Mesodermal cell (in vitro differentiated cells): ENCODE measurements around the gene IFI27L1.
A peak's percentile ranks its signal among the peaks of the same experiment; 100 is the strongest.
"Not testable (repeated sequence)": the region's sequence is repeated elsewhere in the genome, so short reads cannot be mapped to it uniquely, and the experiment has no call there.

ENCODE experiments used
- H3K27ac ChIP-seq: 2 replicates; pipeline ENCODE4 v1.7.0; 2013; ENCODE audit warnings: mild to moderate bottlenecking, low read depth, low read length, moderate library complexity; ENCODE audit not compliant: severe bottlenecking
- H3K36me3 ChIP-seq: 2 replicates; pipeline ENCODE4 v1.7.1; 2013; ENCODE audit warnings: mild to moderate bottlenecking, low read length, moderate library complexity; ENCODE audit not compliant: control insufficient read depth, insufficient read depth
- H3K4me1 ChIP-seq: one replicate; pipeline ENCODE4 v1.7.1; 2013; ENCODE audit warnings: mild to moderate bottlenecking, low read length; ENCODE audit not compliant: insufficient read depth, control insufficient read depth, poor library complexity, severe bottlenecking
- H3K4me3 ChIP-seq: 2 replicates; pipeline ENCODE4 v1.7.0; 2013; ENCODE audit warnings: low read length, control low read depth, mild to moderate bottlenecking; ENCODE audit not compliant: insufficient read depth, poor library complexity, severe bottlenecking; ENCODE audit errors: extremely low read depth
- H3K9me3 ChIP-seq: 2 replicates; pipeline ENCODE4 v1.7.1; 2013; ENCODE audit warnings: mild to moderate bottlenecking, low read length, moderate library complexity; ENCODE audit not compliant: control insufficient read depth
- WGBS, 2 experiments: methylation state at CpG; one replicate each; pipeline ENCODE4 v1.1.5; 2013; ENCODE audit warnings: missing lambda C conversion rate in 2 of 2; ENCODE audit not compliant: insufficient coverage in 2 of 2; 5-methylcytosine and 5-hydroxymethylcytosine counted together

The IFI27L1 gene

GRCh38 chr14:94059998-94060397, 21.1 kb upstream of the IFI27L1 start:
- Histone ChIP-seq H3K9me3 (no peaks in the 10 kb centered on the region), H3K4me1 (peaks cover 3% of the 10 kb centered on the region), H3K36me3 (peaks cover 82% of the 10 kb centered on the region), H3K4me3 (no peak overlapping the region), H3K27ac (no peak overlapping the region)
- 92 to 98% methylated on average over 5 of the region's 5 CpGs for WGBS, 2 experiments

- WGBS, 2 experiments: 60 to 80% methylated on average over 5 to 6 of the region's 9 CpGs
Measured at GRCh38 chr14:94062344-94062940, 18.7 kb upstream of the IFI27L1 start.

GRCh38 chr14:94066089-94066676, 14.9 kb upstream of the IFI27L1 start:
- WGBS, 2 experiments: 80% methylated on average over 3 of the region's 8 CpGs; no CpG with 5 or more reads in 1 of the 2 experiments
- H3K36me3 ChIP-seq: peaks cover 21% of the 10 kb centered on the region

More at GRCh38 chr14:94062344-94062940, 18.7 kb upstream of the IFI27L1 start:
- H3K9me3 ChIP-seq: no peaks in the 10 kb centered on the region
- no peak overlapping the region for H3K4me3 ChIP-seq
- peaks cover 14% of the 10 kb centered on the region for H3K4me1 ChIP-seq
- H3K27ac ChIP-seq: no peak overlapping the region
- H3K36me3 ChIP-seq: peaks cover 58% of the 10 kb centered on the region

GRCh38 chr14:94072076-94072475, 9.0 kb upstream of the IFI27L1 start:
- 100% methylated on average over 1 of the region's 3 CpGs for WGBS, 2 experiments
- H3K4me3 ChIP-seq, H3K4me1 ChIP-seq, H3K27ac ChIP-seq: not testable (repeated sequence)
- peaks cover 31% of the 10 kb centered on the region for H3K9me3 ChIP-seq
- H3K36me3 ChIP-seq: peaks cover 47% of the 10 kb centered on the region

More at GRCh38 chr14:94066089-94066676, 14.9 kb upstream of the IFI27L1 start:
- Histone ChIP-seq H3K27ac (no peak overlapping the region), H3K4me3 (no peak overlapping the region), H3K9me3 (peaks cover 8% of the 10 kb centered on the region), H3K4me1 (peaks cover 14% of the 10 kb centered on the region)

DNA sequence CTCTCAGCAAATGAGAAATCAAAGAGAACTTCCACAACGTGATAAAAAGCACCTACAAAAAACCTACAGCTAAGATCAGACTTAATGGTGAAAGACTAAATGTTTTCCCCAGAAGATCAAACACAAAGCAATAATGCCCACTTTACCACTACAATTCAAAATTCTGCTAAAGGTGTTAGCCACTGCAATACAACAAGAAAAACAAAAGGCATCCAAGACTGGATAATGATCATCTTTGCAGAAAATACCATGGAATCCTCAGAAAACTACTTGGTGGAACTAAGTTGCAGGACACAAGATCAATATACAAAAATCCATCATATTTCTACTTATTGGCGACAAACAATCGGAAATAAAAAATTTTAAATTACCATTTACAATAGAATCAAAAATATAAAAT, 6.6 kb upstream of the IFI27L1 start:
- H3K4me3 ChIP-seq: no peak overlapping the region
- WGBS, 2 experiments: 88% methylated on average over 1 of the region's 3 CpGs; no CpG with 5 or more reads in 1 of the 2 experiments
- H3K9me3 ChIP-seq: peaks cover 31% of the 10 kb centered on the region
- no peaks in the 10 kb centered on the region for H3K4me1 ChIP-seq
- no peak overlapping the region for H3K27ac ChIP-seq
- peaks cover 71% of the 10 kb centered on the region for H3K36me3 ChIP-seq

- Histone ChIP-seq H3K9me3 (peaks cover 26% of the 10 kb centered on the region), H3K4me3 (no peak overlapping the region), H3K4me1 (no peaks in the 10 kb centered on the region), H3K36me3 (peaks cover 75% of the 10 kb centered on the region), H3K27ac (no peak overlapping the region)
- 100% methylated on average over 1 of the region's 2 CpGs; no CpG with 5 or more reads in 1 of the 2 experiments for WGBS, 2 experiments
Measured at GRCh38 chr14:94075008-94075407, 6.1 kb upstream of the IFI27L1 start.

DNA sequence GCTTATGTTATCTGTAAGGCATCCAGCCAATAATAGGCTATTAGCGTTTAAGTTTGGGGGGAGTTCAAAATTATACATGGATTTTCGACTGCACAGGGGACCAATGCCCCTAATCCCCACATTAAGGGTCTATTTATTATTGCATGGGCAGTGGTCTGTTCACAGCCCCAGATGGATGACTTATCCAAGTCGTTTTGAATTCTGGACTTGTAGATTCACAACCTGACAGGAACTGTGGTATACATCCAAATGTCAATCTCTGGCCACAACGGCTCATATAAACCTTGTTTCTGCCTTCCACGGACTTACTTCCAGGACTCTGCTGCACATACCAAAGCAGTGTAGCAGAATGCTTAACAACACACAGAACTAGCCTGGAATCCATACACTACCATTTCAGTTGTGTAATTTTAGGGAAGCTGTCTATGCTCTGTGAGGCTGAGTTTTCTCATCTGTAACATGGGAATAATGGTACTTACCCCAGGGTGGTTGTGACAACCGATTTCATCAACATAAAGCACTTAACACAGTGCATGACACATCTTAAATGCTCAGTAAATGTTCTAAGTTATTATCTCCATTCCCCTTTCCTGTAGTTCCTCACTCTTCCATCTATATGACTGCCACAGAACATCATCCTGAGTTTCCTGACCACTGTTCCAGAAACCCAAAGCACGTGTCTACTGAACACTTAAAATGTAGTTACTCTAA, 3.8 kb upstream of the IFI27L1 start:
- Histone ChIP-seq H3K27ac (no peak overlapping the region), H3K4me1 (peaks cover 4% of the 10 kb centered on the region), H3K4me3 (no peak overlapping the region), H3K36me3 (peaks cover 69% of the 10 kb centered on the region), H3K9me3 (peaks cover 22% of the 10 kb centered on the region)
- 95 to 96% methylated on average over 5 to 6 of the region's 7 CpGs for WGBS, 2 experiments

DNA sequence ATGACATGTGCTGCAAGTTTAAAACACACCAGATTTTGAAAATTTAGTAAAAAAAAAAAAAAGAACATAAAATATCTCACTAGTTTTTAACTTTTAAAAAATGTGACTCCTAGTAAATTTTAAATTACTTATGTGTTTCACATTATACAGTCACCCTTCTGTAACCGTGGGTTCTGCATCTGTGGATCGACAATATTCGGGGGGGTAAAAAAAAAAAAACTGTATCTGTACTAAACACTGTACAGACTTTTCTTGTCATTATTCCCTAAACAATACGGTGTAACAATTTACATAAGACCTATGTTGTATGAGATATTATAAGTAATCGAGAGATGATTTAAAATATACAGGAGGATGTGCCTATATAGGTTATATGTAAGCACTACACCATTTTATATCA, 3.3 kb upstream of the IFI27L1 start:
- Histone ChIP-seq H3K9me3 (peaks cover 19% of the 10 kb centered on the region), H3K4me1 (peaks cover 4% of the 10 kb centered on the region), H3K4me3 (no peak overlapping the region), H3K27ac (no peak overlapping the region), H3K36me3 (peaks cover 68% of the 10 kb centered on the region)
- WGBS, 2 experiments: no CpG with 5 or more reads among the region's 5 CpGs

DNA sequence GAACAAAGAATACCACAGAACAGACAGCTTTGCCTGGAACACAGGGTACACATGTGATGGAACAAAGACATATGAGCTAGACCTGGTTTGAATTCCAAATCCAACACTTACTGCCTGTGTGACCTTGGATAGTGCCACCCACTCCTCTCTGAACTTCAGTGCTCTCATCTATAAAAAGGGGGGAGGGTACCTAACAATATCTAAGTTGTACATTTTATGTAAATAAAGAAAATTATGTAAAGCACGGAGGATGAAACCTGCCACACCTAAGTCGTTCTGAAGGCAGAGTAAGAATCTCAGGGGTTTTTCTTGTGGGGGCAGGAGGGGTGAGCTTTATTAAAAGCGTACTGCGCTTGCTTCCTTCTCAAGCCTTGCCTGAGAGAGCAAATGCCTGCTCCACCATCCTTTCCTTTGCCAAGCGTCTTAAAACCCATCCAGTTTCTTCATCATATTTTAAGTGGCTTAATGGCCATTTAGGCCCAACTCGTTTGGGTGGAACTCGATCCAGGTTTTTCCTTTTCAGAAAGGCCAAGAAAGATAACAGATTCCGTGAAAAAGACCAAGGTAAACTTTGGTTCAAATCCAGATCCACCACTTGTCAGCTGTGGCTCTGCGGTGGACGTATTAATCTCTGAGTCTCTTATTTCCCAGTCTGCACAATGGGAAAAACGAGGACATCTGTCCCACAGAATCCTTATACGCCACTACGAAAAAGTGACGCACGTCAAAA, 1.1 kb upstream of the IFI27L1 start:
- H3K9me3 ChIP-seq: peaks cover 15% of the 10 kb centered on the region
- WGBS, 2 experiments: 24 to 26% methylated on average over 7 to 11 of the region's 15 CpGs
- peak overlapping the region; percentile 87 for H3K27ac ChIP-seq

DNA sequence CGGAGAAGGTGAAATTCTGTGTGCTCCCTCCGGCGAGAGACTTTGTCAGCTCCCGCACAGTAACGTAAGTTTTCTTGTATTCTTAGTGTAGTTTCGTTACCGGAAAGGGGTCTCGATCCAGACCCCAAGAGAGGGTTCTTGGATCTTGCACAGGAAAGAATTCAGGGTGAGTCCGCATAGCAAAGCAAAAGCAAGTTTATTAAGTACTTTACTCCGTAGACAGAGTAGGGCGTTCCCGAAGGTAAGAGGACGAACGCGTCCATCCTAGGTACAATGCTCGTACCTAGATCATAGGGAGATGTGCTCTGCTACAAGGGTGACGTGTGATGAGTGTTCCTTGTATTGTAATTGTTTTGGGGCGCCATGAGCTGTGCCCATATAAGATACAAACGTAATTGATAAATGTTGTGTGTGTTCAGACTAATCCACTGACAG, 293 bp downstream of the IFI27L1 start:
- Histone ChIP-seq H3K4me1 (peaks cover 4% of the 10 kb centered on the region), H3K9me3 (peaks cover 9% of the 10 kb centered on the region), H3K36me3 (peaks cover 44% of the 10 kb centered on the region), H3K4me3 (peak overlapping the region; percentile 96), H3K27ac (peak overlapping the region; percentile 87)
- 6 to 7% methylated on average over 12 to 17 of the region's 19 CpGs for WGBS, 2 experiments

More for the DNA sequence above, 1.1 kb upstream of the IFI27L1 start:
- peak overlapping the region; percentile 96 for H3K4me3 ChIP-seq
- H3K4me1 ChIP-seq: peaks cover 4% of the 10 kb centered on the region
- H3K36me3 ChIP-seq: peaks cover 55% of the 10 kb centered on the region
